ENCODE data around the gene ARHGEF25. TPM values are rescaled to one million over a fixed set of nuclear protein-coding genes. Genes with fewer than 3 reads are reported as not detected.
A peak's percentile ranks its signal among the peaks of the same experiment; 100 is the strongest.

Gene ARHGEF25
- total and polyA plus RNA-seq, 2 donors (not counting 1 experiment from before 2014, with no cell fraction given): 0.12 TPM; not detected in 1

- Mint-ChIP-seq H3K4me3 (peak overlapping the region; percentile 72), H3K27ac (no peak overlapping the region), H3K27me3 (peaks cover 53% of the 10 kb centered on the region), H3K4me1 (peaks cover 64% of the 10 kb centered on the region), H3K9me3 (ENCODE audit: insufficient read depth) (no peaks in the 10 kb centered on the region)
- H3K79me2 ChIP-seq (ENCODE audit: control insufficient read depth, insufficient read depth, low read length): no peaks in the 10 kb centered on the region
- peaks cover 61 to 70% of the 10 kb centered on the region in 2 donors for H3K4me1 ChIP-seq (ENCODE audit: control insufficient read depth in 2 of 2, insufficient read depth in 2 of 2, low read length in 2 of 2)
- H4K20me1 ChIP-seq (ENCODE audit: control insufficient read depth, insufficient read depth, low read length, poor library complexity, severe bottlenecking): peaks cover 4% of the 10 kb centered on the region
- ATAC-seq (ENCODE audit: low read depth): no peak
- intact Hi-C loops (cut with micrococcal nuclease): loop anchor here (2.0 kb wide), 2 partner anchors 18 to 24 kb away; partner anchors contain the start of genes B4GALNT1 and PIP4K2C
- TF ChIP-seq CTCF (IDR thresholded peaks at IDR 0.05) (no peak), EZH2 (IDR thresholded peaks at IDR 0.05; ENCODE audit: borderline replicate concordance, insufficient read depth, low read depth, low read length, poor library complexity, severe bottlenecking) (no peak)
- H3K27ac ChIP-seq (ENCODE audit: low read length in 2 of 2): no peak overlapping the region
- peaks cover 0 to 77% (median 39%) of the 10 kb centered on the region in 4 experiments for H3K27me3 ChIP-seq (replicated peaks in 1 of 4; ENCODE audit: control extremely low read depth in 1 of 4, control insufficient read depth in 3 of 4, insufficient read depth in 4 of 4, low read length in 3 of 4)
- no peak overlapping the region for H2AFZ ChIP-seq (ENCODE audit: insufficient read depth, low read depth, low read length, poor library complexity, severe bottlenecking)
- H3K4me2 ChIP-seq (replicated peaks; ENCODE audit: low read depth, low read length, poor library complexity, severe bottlenecking): peak overlapping the region; percentile 62
- no peaks in the 10 kb centered on the region for H3K36me3 ChIP-seq (replicated peaks in 1 of 2; ENCODE audit: control extremely low read depth in 1 of 2, control insufficient read depth in 1 of 2, extremely low read depth in 1 of 2, insufficient read depth in 2 of 2, low read length in 1 of 2)
- H3K9ac ChIP-seq (ENCODE audit: low read length): no peak overlapping the region
- DNase-seq: no peak
- H3K4me3 ChIP-seq (ENCODE audit: control extremely low read depth in 1 of 5, extremely low read depth in 1 of 5, insufficient read depth in 1 of 5, low read depth in 2 of 5, low read length in 4 of 5): no peak overlapping the region
- WGBS (ENCODE audit: insufficient coverage): 87% methylated on average over 10 of the region's 11 CpGs
- POLR2A ChIA-PET: interaction anchor here (0.5 to 1.9 kb wide), 3 partner anchors 24 to 504 kb away, joined by 4 to 6 read pairs (median 4); partner anchors contain the start of genes PIP4K2C and STAT6
- CTCF ChIA-PET: interaction anchor here (0.7 to 12.6 kb wide), 7 partner anchors 14 to 152 kb away, joined by 3 to 97 read pairs (median 4); partner anchors contain the start of genes B4GALNT1 and PIP4K2C
- peaks cover 0 to 11% (median 0%) of the 10 kb centered on the region in 3 donors for H3K9me3 ChIP-seq (ENCODE audit: control extremely low read depth in 1 of 3, control insufficient read depth in 2 of 3, insufficient read depth in 1 of 3, low read length in 2 of 3)
Observed at GRCh38 chr12:57614948-57615500, 3.8 kb downstream of the ARHGEF25 start.

- Histone ChIP-seq H3K4me2 (replicated peaks; ENCODE audit: low read depth, low read length, poor library complexity, severe bottlenecking) (no peak overlapping the region), H3K27ac (ENCODE audit: low read length in 2 of 2) (no peak overlapping the region), H3K27me3 (replicated peaks in 1 of 4; ENCODE audit: control extremely low read depth in 1 of 4, control insufficient read depth in 3 of 4, insufficient read depth in 4 of 4, low read length in 3 of 4) (peaks cover 0 to 77% (median 42%) of the 10 kb centered on the region in 4 experiments), H3K4me1 (ENCODE audit: control insufficient read depth in 2 of 2, insufficient read depth in 2 of 2, low read length in 2 of 2) (peaks cover 61 to 70% of the 10 kb centered on the region in 2 donors), H3K9ac (ENCODE audit: low read length) (no peak overlapping the region), H4K20me1 (ENCODE audit: control insufficient read depth, insufficient read depth, low read length, poor library complexity, severe bottlenecking) (peaks cover 10% of the 10 kb centered on the region), H3K9me3 (ENCODE audit: control extremely low read depth in 1 of 3, control insufficient read depth in 2 of 3, insufficient read depth in 1 of 3, low read length in 2 of 3) (peaks cover 0 to 12% (median 0%) of the 10 kb centered on the region in 3 donors), H2AFZ (ENCODE audit: insufficient read depth, low read depth, low read length, poor library complexity, severe bottlenecking) (no peak overlapping the region), H3K4me3 (ENCODE audit: control extremely low read depth in 1 of 5, extremely low read depth in 1 of 5, insufficient read depth in 1 of 5, low read depth in 2 of 5, low read length in 4 of 5) (no peak overlapping the region), H3K36me3 (replicated peaks in 1 of 2; ENCODE audit: control extremely low read depth in 1 of 2, control insufficient read depth in 1 of 2, extremely low read depth in 1 of 2, insufficient read depth in 2 of 2, low read length in 1 of 2) (no peaks in the 10 kb centered on the region), H3K79me2 (ENCODE audit: control insufficient read depth, insufficient read depth, low read length) (no peaks in the 10 kb centered on the region)
- no peaks in the 10 kb centered on the region for H3K9me3 Mint-ChIP-seq (ENCODE audit: insufficient read depth)
- ChIA-PET POLR2A (interaction anchor here (1.9 kb wide), 1 partner anchor 25 kb away, joined by 4 read pairs; the partner anchor contains the start of gene PIP4K2C), CTCF (interaction anchor here (1.2 to 12.6 kb wide), 4 partner anchors 20 to 153 kb away, joined by 3 to 97 read pairs (median 4); no protein-coding TSS in a partner anchor)
- peaks cover 55% of the 10 kb centered on the region for H3K27me3 Mint-ChIP-seq
- H3K27ac Mint-ChIP-seq: peak overlapping the region; percentile 50
- TF ChIP-seq EZH2 (IDR thresholded peaks at IDR 0.05; ENCODE audit: borderline replicate concordance, insufficient read depth, low read depth, low read length, poor library complexity, severe bottlenecking): no peak
- no peak for TF ChIP-seq CTCF (IDR thresholded peaks at IDR 0.05)
- H3K4me3 Mint-ChIP-seq: peak overlapping the region; percentile 72
- ATAC-seq (ENCODE audit: low read depth) (no peak), DNase-seq (no peak)
- 80% methylated on average over 5 of the region's 5 CpGs for WGBS (ENCODE audit: insufficient coverage)
- H3K4me1 Mint-ChIP-seq: peaks cover 65% of the 10 kb centered on the region
- intact Hi-C loops (cut with micrococcal nuclease): loop anchor here (2.0 kb wide), 2 partner anchors 17 to 25 kb away; partner anchors contain the start of genes B4GALNT1 and PIP4K2C
Observed at GRCh38 chr12:57615637-57616036, 4.4 kb downstream of the ARHGEF25 start.

Measured in B cell (primary cell).